HG03439 (cell line): ENCODE measurements around the gene TFEC.
"Not testable (repeated sequence)": the region's sequence is repeated elsewhere in the genome, so short reads cannot be mapped to it uniquely, and the experiment has no call there.

ENCODE experiments used
- ATAC-seq: cut with Tn5 transposase; IDR thresholded peaks from one replicate; pipeline ENCODE4 v1.9.1; 2021; ENCODE audit warnings: mild to moderate bottlenecking, moderate library complexity; ENCODE audit not compliant: unreplicated experiment

The TFEC gene

GRCh38 chr7:115932880-115933279 is 97.7 kb downstream of the TFEC start:
- ATAC-seq, result no peak

- not testable (repeated sequence) for ATAC-seq
Observed at GRCh38 chr7:115930184-115930583, 100.4 kb downstream of the TFEC start.

GRCh38 chr7:115929736-115930135 is 100.8 kb downstream of the TFEC start:
- not testable (repeated sequence) for ATAC-seq

- no peak for ATAC-seq
Observed at GRCh38 chr7:115924411-115924810, 106.2 kb downstream of the TFEC start.

GRCh38 chr7:115920367-115920766 is 110.2 kb downstream of the TFEC start:
- ATAC-seq, result no peak

GRCh38 chr7:115914951-115915350 is 115.6 kb downstream of the TFEC start:
- ATAC-seq, result no peak

GRCh38 chr7:115911465-115911864 is 119.1 kb downstream of the TFEC start:
- ATAC-seq, result no peak

GRCh38 chr7:115910541-115911164 is 119.9 kb downstream of the TFEC start:
- ATAC-seq, result no peak

- no peak for ATAC-seq
Observed at GRCh38 chr7:115906731-115907130, 123.8 kb downstream of the TFEC start.

- ATAC-seq, result no peak
Observed at GRCh38 chr7:115889669-115889984, 140.9 kb downstream of the TFEC start.

- ATAC-seq, result no peak
Observed at GRCh38 chr7:115888981-115889668, 141.4 kb downstream of the TFEC start.

GRCh38 chr7:115885550-115885949 is 145.0 kb downstream of the TFEC start:
- no peak for ATAC-seq
